ENCODE measurements around the gene GLB1L.

Gene GLB1L

DNA sequence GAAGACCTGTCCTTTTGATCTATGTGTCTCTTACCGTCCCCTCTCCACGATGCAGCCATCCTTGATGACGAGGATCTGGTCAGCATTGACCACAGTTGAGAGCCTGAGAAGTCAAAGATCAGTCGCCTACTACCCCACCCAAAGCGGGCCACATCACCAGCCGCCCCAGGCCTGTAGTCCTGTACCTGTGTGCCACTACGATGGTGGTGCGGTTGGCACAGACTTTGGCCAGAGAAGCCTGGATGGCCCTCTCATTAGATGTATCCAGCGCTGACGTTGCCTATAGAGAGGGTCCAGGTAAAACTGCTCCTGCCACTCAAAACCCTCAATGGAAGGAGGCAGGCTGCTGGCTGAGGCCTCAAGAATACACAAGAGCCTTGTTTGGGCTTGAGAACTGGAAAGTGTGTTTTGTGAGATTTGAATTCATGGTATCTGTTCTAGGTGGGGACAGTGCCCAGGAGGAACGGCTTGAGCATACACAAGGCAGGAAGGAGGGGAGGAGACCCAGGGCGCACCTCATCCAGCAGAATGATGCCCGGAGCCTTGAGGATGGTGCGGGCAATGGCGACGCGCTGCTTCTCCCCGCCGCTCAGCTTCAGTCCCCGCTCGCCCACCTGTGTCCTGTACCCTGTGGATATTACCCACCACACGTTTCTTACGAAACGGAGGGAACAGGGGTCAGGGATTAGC lies 34.9 kb downstream of the GLB1L start:
- no peak for DNase-seq (ENCODE audit: low read depth)
- TF ChIP-seq, protein P1, sequence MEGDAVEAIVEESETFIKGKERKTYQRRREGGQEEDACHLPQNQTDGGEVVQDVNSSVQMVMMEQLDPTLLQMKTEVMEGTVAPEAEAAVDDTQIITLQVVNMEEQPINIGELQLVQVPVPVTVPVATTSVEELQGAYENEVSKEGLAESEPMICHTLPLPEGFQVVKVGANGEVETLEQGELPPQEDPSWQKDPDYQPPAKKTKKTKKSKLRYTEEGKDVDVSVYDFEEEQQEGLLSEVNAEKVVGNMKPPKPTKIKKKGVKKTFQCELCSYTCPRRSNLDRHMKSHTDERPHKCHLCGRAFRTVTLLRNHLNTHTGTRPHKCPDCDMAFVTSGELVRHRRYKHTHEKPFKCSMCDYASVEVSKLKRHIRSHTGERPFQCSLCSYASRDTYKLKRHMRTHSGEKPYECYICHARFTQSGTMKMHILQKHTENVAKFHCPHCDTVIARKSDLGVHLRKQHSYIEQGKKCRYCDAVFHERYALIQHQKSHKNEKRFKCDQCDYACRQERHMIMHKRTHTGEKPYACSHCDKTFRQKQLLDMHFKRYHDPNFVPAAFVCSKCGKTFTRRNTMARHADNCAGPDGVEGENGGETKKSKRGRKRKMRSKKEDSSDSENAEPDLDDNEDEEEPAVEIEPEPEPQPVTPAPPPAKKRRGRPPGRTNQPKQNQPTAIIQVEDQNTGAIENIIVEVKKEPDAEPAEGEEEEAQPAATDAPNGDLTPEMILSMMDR (conservative IDR thresholded peaks at IDR 0.05; ENCODE audit: low read depth, low read length), result no peak
- no peak overlapping the region for H3K4me3 ChIP-seq (ENCODE audit: low read length)

DNA sequence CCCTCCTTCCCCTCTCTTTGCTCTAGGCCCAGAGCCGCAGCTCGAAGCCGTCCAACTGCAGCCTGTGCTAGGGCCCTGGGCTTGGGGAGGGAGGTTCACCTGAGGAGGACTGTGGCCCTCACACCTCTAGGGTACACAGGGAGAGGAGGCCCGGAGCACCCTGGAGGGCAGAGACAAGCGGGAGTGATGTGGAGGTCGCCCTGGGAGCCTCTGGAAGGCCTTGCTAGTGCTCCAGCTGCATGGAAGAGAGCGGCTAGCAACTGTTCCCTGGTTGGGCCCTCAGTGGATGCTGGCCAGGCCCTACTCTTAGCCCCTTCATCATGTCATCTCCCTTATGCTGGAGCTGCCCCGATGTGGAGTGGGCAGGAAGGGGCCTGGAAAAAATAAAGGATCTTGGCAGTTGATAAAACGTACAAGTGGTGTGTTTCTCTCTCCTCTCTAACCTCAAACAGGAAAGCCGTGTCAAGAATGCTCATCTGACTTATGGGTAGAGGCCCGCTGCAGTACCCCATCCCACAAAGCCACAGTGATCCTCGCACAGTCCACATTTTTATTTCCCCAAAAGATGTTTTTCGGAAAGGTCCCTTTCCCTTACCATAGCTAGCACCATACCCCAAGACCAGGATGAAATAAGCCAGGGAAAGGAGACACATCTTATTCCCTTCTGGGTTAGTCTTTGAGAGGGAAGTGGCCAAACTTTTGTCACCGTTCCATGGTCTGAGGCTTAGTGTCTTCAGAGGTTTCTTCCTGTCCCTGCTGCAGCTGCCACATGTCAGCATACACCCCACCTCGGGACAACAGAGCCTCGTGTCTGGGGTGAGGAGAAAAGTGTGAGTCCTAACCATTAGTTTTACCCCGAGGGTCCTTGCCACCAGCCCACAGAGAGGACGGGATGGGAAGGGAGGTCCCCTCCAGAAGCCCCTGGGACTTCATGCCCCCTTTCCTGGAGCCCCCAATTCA lies 35.7 kb downstream of the GLB1L start:
- no peak overlapping the region for H3K4me3 ChIP-seq (ENCODE audit: low read length)
- TF ChIP-seq, protein P1 (conservative IDR thresholded peaks at IDR 0.05; ENCODE audit: low read depth, low read length), result no peak
- DNase-seq (ENCODE audit: low read depth), result no peak

- DNase-seq (ENCODE audit: low read depth), result no peak
- H3K4me3 ChIP-seq (ENCODE audit: low read length), result no peak overlapping the region
- TF ChIP-seq, protein P1 (conservative IDR thresholded peaks at IDR 0.05; ENCODE audit: low read depth, low read length), result no peak
These were observed 37.1 kb downstream of the GLB1L start for GRCh38 chr2:219207884-219208740.

GRCh38 chr2:219207134-219207883 lies 37.9 kb downstream of the GLB1L start:
- DNase-seq (ENCODE audit: low read depth), result no peak
- peak overlapping the region; percentile 71 for H3K4me3 ChIP-seq (ENCODE audit: low read length)
- TF ChIP-seq, protein P1 (conservative IDR thresholded peaks at IDR 0.05; ENCODE audit: low read depth, low read length), result no peak

GRCh38 chr2:219206328-219207133 lies 38.7 kb downstream of the GLB1L start, which contains the start of gene ZFAND2B:
Gene ZFAND2B (plus strand): TSS chr2:219206782. CDS start chr2:219206988, 206 bp downstream.
- H3K4me3 ChIP-seq (ENCODE audit: low read length), result peak within 1 kb of the TSS; percentile 79

More at GRCh38 chr2:219206328-219207133, 38.7 kb downstream of the GLB1L start, which contains the start of gene ZFAND2B:
- TF ChIP-seq, protein P1 (conservative IDR thresholded peaks at IDR 0.05; ENCODE audit: low read depth, low read length), result no peak
- peak; percentile 54 for DNase-seq (ENCODE audit: low read depth)
